ENCODE data around the gene PKD1L1.
"Not testable (repeated sequence)": the region's sequence is repeated elsewhere in the genome, so short reads cannot be mapped to it uniquely, and the experiment has no call there.

Gene PKD1L1

DNA sequence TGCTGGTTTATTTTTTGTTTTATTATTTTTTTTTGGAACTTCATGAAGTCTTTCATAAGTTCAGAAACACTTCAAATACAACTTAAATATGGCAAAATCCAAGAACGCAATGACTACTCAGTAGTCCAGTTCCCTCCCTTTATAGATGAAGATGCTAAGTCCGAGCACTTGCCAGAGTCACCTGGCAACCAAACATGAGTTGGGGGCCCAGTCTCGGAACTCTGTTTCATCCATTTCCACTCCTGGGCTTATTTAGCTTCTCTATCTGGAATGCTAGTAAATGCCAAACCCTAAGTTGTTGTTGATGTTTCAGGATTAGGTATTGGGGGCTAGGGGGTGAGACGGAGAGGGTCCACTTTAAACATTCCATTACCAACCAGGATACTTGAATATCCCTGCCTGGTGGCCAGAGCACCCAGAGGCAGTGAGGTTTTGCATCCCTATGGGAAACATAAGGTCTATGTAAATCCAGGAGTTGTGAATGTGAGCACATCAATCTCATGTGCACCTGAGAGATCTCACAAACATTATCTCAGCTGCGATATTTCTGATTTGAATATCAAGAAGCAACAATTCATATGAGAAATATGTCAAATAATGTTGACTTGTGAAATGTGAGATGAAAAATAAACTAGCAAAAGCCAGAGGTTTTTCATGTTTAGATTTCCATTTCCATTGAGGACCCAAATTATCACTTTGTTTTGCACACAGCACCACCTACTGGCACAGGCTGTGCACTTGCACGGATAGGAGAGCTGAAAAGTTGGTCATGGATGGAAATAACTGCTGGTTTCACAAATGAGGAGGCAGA, 129.3 kb downstream of the PKD1L1 start:
- DNase-seq (ENCODE audit: low read depth): no peak

- no peak for DNase-seq (ENCODE audit: low read depth)
Measured at GRCh38 chr7:47817917-47818316, 130.3 kb downstream of the PKD1L1 start.

GRCh38 chr7:47816647-47817046, 131.6 kb downstream of the PKD1L1 start:
- no peak for DNase-seq (ENCODE audit: low read depth)

GRCh38 chr7:47815867-47816266, 132.4 kb downstream of the PKD1L1 start:
- no peak for DNase-seq (ENCODE audit: low read depth)

GRCh38 chr7:47814905-47815613, 133.2 kb downstream of the PKD1L1 start:
- DNase-seq (ENCODE audit: low read depth): no peak

DNA sequence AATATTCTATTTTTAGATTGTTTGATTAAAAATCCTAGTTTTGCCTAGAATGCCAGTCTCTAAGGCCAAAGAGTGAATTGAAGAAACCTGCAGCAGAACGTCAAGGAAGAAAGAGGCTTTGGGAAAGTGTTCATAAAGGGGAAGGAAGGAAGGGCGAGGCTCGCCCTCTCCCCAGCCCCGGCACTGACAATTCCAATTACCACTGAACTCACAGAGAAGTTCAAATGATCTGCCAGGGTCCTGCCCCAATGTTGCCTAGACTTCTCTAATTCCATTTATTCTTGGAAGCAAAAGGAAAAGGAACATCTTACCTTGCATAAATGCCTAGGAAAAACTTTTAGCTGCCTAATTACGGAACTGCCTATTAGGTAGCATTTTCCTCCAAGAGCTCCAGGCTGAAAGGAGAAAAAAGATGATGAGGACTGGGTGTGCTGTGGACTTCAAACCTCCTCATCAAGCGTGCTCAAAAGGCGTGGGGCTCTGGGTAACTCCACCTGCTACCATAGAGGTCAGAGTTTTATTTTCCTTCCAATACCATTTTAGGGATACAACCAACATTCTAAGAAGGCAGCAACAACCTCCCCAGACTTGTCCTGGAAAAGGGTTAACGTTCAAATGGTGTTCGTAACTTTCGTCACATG, 134.5 kb downstream of the PKD1L1 start:
- DNase-seq (ENCODE audit: low read depth): no peak

- no peak for DNase-seq (ENCODE audit: low read depth)
Measured at GRCh38 chr7:47812429-47813136, 135.7 kb downstream of the PKD1L1 start.

- DNase-seq (ENCODE audit: low read depth): no peak
Measured at GRCh38 chr7:47811632-47812380, 136.5 kb downstream of the PKD1L1 start.

- DNase-seq (ENCODE audit: low read depth): no peak
Measured at GRCh38 chr7:47809387-47809786, 138.9 kb downstream of the PKD1L1 start.

DNA sequence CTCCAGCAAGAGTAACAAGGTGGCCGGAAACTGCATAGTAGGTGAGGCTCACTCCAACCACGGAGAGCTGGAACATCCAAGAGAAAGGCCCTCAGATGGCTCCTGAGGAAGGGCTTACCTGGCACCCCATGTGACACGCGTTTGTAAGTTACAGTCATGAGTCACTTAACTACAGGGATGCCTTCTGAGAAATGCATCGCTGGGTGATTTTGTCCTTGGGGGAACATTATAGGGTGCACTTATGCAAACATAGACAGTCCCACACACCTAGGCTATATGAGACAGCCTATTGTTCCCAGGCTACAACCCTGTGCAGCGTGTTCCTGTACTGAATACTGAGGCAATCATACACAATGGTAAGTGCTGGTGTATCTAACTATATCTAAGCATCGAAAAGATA, 139.9 kb downstream of the PKD1L1 start:
- no peak for DNase-seq (ENCODE audit: low read depth)

DNA sequence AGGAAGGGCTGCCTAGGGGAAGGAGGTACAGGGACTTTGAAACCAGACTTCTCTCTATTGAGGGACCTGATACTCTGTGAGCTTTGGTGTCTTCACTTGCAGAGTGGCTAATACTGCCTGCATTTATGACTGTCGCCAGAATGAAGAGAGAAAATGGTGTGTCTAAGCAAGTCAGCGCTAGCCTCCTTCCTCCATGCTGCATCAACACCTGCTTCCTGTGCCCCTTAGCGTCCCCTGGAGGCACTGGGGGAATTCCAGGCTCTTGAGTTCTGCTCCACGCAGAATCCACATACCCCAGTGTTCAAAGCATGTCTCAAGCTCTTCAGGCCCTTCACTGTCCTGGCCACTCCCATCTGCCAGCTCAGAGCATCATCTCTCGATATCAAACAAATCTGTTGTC, 140.5 kb downstream of the PKD1L1 start:
- DNase-seq (ENCODE audit: low read depth): no peak

DNA sequence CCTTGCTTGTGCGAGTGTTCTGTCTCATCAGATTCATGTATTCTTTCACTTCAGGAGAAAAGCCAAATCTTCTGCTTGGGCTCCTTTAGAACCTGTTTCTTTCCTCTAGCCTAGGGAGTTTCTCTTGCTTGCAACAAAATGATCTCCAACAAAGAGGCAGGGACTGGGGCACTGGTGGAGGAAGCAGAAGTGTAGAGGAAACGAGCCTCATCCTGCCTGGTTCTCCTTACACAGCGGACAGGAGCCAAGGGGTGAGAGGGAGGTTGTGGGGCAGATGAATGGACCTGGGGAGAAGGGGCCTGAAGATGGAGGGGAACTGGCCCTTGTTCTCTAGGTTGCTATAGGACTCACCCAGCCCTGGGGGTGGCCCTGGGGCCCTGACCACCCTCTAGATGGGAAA, 141.1 kb downstream of the PKD1L1 start:
- no peak for DNase-seq (ENCODE audit: low read depth)

- DNase-seq (ENCODE audit: low read depth): no peak
Measured at GRCh38 chr7:47806701-47807103, 141.6 kb downstream of the PKD1L1 start.

GRCh38 chr7:47804767-47805545, 143.3 kb downstream of the PKD1L1 start:
- no peak for DNase-seq (ENCODE audit: low read depth)

DNA sequence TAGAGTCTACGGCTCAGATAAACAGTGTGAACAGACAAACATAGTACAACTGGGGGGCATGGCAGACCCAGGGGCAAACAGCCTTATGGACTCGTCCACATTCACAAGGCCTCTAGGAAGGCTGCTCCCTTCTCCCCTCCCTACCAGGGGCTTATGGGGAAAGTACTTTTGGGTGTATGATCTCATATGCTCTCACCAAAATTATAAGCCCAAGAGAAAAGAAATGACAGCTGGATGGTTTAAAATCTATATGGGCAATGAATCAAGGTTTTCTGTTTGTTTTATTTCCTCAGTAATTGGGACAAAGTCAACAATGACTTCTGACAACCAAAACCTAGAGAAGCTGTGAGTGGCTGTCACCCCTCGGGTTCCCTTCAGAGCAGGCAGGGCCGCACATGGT, 144.4 kb downstream of the PKD1L1 start:
- no peak for DNase-seq (ENCODE audit: low read depth)

- no peak for DNase-seq (ENCODE audit: low read depth)
Measured at GRCh38 chr7:47803025-47803424, 145.2 kb downstream of the PKD1L1 start.

DNA sequence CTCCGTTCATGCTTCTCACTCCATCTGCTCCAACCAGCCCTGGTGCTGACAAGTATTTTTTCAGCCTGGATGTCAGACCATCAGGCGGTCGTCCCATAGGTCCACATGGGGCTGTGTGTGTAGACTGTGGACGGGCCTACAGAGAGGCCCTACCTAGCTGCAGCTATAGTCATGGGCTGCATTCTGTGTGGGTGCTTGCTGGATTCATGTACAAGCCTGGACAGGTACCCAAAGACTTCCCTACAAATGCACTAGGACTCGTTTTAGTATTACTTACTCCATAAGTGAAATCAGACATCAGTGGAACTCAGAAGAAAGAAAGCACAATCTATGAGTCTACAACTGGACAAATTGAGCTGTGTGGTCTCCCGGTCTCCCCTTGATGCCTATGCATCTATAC, 146.8 kb downstream of the PKD1L1 start:
- no peak for DNase-seq (ENCODE audit: low read depth)

- DNase-seq (ENCODE audit: low read depth): no peak
Measured at GRCh38 chr7:47799524-47799923, 148.7 kb downstream of the PKD1L1 start.

- DNase-seq (ENCODE audit: low read depth): no peak
Measured at GRCh38 chr7:47796347-47796746, 151.9 kb downstream of the PKD1L1 start.

DNA sequence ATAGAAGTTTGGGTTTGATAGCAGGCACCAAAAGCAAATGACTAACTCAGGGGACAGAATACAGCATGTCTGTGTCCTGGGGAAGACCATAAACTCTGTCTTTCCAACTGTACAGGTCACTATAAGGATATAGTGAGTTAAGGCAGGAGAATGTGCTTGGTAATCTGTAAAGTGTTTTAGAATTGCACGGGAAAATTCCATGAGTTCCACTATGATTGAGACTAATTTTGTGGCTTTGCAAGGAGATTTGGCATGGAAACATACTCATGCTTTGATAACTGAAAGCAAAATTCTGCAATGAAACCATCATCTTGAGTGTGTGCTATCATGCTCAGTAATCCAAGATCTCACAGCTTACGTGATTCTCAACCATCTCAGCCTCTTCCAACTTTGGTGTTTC, 152.6 kb downstream of the PKD1L1 start:
- DNase-seq (ENCODE audit: low read depth): no peak

GRCh38 chr7:47795126-47795525, 153.1 kb downstream of the PKD1L1 start:
- not testable (repeated sequence) for DNase-seq (ENCODE audit: low read depth)
